GM13976 (cell line): ENCODE data around the gene RASGRF2.

Experiments used
- DNase-seq: peaks from one replicate; pipeline ENCODE4 v3.0.0; 2012; ENCODE audit warnings: low spot score
- in situ Hi-C: fragments of 300-500 bp; cut with MboI; formaldehyde crosslinking; loops from one replicate; pipeline ENCODE4 v1.12.0; 2022; ENCODE audit warnings: low sequenced_read_pairs, mixed read lengths, inconsistent platforms; ENCODE audit not compliant: unreplicated experiment
- TF ChIP-seq, protein P1 (sequence below): IDR thresholded peaks from 2 replicates; pipeline ENCODE4 v1.5.1; 2012; ENCODE audit warnings: borderline replicate concordance, mild to moderate bottlenecking; ENCODE audit not compliant: insufficient read depth; ENCODE audit errors: extremely low read depth, missing control alignments, control extremely low read depth

Gene RASGRF2

DNA sequence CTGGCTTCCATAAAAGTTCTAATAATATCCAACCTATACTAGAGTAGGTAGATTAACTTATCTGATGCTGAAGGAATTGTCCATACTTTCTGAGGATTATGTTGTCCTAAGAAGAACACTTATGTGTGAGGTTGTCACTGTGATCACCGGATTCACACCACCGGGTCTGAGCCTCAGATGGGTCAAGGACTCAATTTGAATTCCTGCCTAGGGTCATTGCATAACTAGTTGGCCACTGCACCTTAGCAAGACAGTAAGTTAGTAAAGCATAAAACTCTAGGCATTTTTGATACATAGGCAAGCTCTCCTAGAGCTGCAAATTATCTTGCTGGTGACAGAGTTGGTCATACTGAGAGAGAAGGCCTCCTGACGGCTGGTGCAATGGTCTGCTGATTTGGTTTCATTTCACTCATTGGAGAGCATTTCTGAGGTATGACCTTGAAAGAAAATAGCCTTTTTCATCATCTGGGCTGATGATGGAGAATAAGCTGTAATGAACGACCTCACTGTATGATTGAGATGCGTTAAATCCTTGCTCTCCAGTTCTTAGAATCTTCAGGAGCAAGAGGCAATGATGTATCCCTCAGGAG, 200.9 kb downstream of the RASGRF2 start:
- TF ChIP-seq, protein P1, sequence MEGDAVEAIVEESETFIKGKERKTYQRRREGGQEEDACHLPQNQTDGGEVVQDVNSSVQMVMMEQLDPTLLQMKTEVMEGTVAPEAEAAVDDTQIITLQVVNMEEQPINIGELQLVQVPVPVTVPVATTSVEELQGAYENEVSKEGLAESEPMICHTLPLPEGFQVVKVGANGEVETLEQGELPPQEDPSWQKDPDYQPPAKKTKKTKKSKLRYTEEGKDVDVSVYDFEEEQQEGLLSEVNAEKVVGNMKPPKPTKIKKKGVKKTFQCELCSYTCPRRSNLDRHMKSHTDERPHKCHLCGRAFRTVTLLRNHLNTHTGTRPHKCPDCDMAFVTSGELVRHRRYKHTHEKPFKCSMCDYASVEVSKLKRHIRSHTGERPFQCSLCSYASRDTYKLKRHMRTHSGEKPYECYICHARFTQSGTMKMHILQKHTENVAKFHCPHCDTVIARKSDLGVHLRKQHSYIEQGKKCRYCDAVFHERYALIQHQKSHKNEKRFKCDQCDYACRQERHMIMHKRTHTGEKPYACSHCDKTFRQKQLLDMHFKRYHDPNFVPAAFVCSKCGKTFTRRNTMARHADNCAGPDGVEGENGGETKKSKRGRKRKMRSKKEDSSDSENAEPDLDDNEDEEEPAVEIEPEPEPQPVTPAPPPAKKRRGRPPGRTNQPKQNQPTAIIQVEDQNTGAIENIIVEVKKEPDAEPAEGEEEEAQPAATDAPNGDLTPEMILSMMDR: no peak
- peak; percentile 54 for DNase-seq
- in situ Hi-C loops: no loop called here

DNA sequence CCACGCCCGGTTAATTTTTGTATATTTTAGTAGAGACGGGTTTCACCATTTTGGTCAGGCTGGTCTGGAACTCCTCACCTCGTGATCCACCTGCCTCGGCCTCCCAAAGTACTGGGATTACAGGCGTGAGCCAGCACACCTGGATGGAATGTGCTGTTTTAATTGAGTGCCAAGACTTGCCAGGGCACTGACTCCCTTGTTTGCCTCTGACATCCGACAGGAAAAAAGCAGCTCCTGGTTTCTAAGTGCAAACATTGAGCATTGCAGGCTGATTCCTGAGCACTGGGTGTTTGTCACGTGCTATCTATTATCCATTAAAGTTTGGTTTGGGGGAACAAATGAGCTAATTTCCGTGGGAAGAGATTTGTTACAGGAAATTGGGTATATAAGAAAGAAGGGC, 202.3 kb downstream of the RASGRF2 start:
- in situ Hi-C loops: no loop called here
- TF ChIP-seq, protein P1: no peak

DNA sequence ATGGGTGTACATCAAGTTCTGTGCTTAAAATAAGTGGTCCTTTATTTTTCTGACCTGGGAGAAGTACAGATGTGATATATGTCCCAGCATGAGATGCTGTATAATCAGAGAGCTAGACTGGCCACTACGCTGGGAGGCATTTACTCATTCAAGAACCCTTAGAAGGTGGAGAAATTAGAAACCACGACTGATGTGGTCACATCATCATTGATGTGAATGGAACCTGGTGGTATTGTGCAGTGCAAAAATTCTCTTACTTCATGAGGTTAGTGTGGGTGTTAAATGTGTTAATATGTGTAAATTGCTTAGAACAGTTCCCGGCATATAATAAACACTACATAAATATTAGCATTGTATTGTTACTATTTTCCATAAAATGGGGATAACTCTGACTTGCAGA, 203.5 kb downstream of the RASGRF2 start:
- no peak for DNase-seq
- TF ChIP-seq, protein P1: no peak
- in situ Hi-C loops: no loop called here

More for the DNA sequence above, 202.3 kb downstream of the RASGRF2 start:
- no peak for DNase-seq

DNA sequence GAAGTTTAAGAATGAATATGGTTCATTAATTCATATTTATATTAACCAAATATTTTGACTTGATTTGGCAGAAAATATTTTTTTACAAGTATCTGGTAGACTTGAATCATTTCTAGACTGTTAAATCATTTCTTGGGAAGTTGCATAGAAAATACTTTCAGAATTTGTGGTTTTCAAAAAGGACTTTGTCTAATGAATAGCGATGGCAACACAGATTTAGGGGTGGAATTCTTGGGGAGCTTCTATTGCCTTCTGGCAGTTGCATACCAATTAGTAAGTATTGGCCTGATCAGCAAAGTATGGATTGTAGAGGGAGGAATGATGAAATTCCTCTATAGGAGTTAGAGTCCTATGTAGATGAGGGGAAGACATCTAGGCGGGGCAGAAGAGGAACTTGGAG, 204.3 kb downstream of the RASGRF2 start:
- no peak for DNase-seq
- TF ChIP-seq, protein P1: no peak
- in situ Hi-C loops: no loop called here

DNA sequence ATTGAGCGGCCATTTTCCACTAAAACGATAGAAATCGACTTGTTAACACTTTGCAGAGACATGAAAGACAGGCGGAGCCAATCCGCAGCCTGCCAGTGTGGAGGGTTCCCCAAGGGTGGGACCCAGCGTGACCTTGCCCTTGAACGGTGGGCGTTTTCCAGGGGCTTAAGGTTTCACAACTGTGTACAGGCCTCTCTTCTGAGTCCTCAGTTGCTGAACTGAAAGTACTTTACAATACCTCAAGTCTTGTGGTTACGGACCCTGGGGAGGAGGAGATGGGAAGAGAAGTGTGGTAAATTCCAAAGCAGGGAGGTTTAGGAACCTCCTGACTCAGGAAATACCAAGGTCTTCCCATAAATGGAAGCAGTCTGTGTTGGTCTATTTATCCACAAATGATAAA, 204.8 kb downstream of the RASGRF2 start:
- TF ChIP-seq, protein P1: no peak
- DNase-seq: no peak
- in situ Hi-C loops: no loop called here

DNA sequence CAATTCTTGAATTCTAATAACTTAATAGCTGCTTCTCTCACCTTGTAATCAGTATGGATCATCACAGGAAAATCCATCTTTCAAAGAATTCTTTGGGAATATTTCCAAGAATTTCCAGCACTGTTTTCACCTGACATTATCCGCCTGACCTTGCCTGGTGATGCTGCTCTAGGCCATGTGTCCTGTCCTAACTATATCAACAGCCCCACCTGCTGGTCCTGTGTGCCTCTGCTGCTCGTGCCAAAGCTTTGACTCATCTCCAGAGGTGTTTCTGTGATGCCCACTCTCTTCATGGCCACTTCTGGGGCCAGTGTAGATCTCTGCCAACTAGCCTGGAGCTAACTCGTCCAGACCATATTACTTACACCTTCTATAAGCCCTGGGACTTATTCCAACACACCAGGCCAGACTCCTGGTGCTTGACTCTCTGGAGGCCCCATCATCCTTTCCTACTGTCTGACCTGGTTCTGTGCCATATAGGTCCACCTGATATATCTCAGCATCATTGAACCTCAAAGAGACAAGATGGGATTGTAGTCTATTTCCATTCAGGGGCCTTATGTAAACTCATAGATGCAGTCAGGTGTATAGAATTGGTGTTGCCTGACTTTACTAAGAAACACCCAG, 205.4 kb downstream of the RASGRF2 start:
- in situ Hi-C loops: no loop called here
- DNase-seq: peak; percentile 68
- TF ChIP-seq, protein P1: peak; percentile 85
